ENCODE results near the gene GSN.

GSN gene

GRCh38 chr9:121350993-121351561 lies 83.1 kb downstream of the GSN start:
- no peak for DNase-seq (ENCODE audit: low read depth, low spot score)

DNA sequence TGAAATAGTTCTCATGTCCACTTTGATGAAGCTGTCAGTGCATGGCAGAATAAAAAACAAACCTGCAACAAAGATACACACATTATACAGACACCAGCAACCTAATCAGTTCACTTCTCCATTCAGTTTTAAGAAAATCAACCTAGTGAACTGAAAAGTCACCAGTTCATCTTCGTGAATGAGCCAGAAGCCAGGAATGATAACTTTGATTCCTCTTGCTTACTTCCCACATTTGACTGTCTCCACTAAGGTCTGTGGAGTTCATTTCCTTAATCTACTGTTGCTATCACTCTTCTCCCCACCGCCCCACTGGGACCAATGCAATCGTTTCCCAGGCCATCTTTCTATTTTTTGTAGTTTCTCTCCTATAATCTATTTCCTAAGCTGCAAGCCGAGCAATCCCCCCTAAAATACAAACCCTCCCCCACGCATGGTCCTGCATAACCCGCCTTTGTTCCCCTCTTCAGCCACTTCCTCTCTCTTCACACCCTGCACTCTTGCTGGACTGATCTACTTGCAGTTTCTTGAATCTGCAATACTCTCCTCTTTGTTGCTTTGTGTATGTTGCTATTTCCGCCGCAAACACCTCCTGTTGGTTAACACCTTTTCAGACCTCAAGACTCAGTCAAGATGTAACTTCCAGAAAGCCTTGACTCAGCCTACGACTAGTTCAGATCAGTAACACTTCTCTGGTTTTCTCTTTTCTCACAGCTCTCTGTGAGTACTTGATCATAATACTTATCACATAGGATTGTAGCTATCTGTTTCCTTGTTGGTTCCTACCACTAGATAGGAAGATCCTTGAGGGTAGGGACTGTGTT lies 85.5 kb downstream of the GSN start:
- no peak for DNase-seq (ENCODE audit: low read depth, low spot score)

GRCh38 chr9:121354141-121354540 lies 86.2 kb downstream of the GSN start:
- no peak for DNase-seq (ENCODE audit: low read depth, low spot score)

DNA sequence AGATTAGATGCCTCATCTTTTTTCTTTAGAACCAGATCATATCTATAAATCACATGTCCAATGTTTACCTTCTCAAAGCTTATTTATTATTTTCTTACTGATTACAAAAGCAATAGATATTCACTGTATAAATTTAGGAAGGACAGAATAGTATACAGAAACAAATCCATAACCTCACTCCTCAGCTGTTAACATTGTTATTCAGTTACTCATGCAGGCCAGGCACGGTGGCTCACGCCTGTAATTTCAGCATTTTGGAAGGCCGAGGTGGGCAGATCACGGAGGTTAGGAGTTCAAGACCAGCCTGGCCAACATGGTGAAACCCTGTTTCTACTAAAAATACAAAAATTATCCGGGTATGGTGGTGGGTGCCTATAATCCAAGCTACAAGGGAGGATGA lies 86.8 kb downstream of the GSN start:
- DNase-seq (ENCODE audit: low read depth, low spot score), result no peak

DNA sequence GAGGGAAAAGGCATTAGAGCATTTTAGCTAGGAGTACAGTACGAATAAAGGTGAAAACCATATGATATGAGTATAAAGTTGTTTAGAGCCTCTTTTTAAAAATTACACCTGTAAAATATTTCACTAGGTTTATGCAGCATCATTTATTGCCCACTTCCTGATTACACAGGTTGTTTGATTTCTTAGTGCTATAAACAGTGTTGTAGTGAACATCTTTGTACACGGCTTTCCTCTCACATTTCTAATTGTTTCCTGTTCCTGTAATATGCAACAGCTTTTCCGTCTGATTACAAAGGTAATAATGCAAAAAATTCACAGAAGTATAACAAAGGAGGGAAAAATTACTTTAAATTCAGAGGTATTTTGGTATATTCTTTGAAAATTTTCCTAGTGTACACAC lies 89.0 kb downstream of the GSN start:
- DNase-seq (ENCODE audit: low read depth, low spot score), result no peak

- no peak for DNase-seq (ENCODE audit: low read depth, low spot score)
Observed at GRCh38 chr9:121358751-121359150, 90.8 kb downstream of the GSN start.

DNA sequence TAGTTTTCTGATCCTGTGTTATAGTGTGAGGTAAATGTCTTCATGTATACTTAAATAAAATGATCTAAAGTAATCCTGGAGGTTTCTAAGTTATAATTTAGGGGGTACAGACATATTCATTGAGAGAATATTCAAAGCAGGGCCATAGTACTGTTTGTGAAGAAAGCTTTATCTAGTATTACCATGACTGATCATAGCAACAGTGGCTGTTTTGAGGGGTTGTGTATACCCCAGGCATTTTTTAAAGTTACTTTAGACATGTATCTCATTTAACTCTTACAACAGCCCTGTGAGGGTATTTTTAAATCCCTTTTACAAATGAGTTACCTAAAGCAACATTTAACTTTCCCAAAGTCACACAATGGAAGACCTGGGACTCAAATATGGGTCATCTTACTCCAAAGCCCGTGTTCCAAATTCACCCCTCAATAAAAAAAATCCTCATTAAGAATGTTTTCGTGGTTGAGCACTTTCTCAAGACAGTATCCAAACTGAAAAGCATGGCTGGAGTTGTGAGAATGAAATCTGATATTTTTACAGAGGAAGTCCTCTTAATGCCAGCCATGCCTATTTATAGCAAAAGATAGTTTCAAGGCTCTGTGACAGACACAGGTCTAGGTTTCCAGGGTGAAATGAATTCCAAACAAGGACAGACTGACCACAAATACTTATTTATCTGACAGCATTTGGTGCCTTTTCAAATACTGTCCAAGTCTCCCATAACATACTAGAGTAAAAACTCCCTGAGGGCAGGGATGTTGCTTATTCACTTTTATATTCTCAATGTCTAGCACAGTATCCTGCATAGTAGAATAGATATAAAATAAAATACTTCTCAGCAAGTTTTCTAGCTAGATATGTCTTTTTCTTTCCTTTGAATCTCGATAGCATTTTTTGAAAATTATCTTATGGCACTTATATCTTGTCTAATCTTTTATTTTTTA lies 91.7 kb downstream of the GSN start:
- DNase-seq (ENCODE audit: low read depth, low spot score), result no peak

GRCh38 chr9:121360601-121361374 lies 92.8 kb downstream of the GSN start:
- no peak for DNase-seq (ENCODE audit: low read depth, low spot score)

- DNase-seq (ENCODE audit: low read depth, low spot score), result no peak
Observed at GRCh38 chr9:121362813-121363621, 95.1 kb downstream of the GSN start.

DNA sequence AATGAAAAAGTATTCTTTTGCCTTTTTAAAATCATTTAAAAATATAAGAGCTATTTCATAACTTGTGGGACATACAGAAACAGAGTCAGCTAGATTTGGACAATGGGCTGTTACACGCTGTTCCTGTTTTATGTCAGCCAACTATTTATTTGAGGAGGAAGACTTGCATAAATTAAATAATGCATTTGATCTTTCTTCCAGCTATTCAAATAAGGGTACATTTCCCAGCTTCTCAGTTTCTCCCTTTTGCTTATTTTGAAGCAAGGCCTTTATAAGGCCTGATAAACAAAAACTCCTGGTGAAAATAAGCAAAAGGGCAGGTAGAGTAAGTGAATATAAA lies 95.6 kb downstream of the GSN start:
- no peak for DNase-seq (ENCODE audit: low read depth, low spot score)

DNA sequence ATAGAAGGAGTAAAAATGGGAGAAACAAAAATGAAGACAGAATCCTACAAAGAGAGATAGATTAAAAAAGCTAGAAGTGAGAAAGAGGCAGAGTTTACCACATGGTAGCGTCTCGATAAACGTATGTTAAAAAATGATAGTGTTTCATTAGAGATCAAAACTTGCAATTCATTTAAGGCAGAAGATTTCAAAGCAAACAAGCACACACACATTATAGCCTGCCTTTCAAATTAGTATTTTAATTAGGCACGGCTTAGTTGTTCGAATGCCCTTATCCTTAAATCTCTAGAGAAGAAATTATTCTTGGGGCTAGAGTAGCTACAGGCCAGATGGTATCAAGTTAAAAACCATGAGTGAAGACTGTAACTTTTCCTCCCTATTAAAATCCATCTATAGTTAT lies 96.1 kb downstream of the GSN start:
- DNase-seq (ENCODE audit: low read depth, low spot score), result no peak

DNA sequence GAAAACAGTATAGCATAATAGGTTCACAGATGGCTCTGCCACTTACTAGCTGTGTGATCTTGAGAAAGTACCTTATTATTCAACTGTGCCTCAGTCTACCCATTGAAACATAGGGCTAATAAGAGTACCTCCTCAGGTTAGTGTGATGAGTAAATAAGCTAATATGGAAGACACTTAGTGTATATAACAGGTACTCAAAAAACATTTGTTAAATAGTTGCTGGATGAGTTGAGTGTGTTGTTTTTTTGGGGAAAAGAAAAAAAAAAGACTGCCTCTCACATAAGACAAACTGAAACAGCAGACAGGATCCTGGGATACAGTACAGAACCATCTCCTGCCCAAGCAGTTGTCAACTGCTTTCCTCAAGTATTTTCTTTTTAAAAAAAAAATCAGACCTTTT lies 96.9 kb downstream of the GSN start:
- no peak for DNase-seq (ENCODE audit: low read depth, low spot score)

DNA sequence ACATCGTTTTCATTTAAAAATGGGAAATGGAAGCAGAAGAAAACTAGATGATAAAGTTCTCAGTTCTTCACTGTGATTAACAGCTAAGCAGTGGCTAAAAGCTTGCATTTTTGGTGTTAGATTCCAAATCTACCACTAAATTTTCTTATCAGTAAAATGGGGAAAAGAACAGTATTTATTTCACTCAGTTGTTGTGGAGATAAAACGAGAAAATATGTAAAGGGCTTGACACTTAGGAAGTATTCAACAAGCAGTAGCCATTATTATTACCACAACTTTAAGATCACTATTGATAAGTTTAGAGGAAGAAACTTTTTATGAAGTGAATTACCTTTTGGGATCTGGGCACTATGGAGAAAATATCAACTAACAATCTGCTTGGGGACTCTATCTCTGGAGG lies 97.6 kb downstream of the GSN start:
- DNase-seq (ENCODE audit: low read depth, low spot score), result no peak

- no peak for DNase-seq (ENCODE audit: low read depth, low spot score)
Observed at GRCh38 chr9:121366611-121367192, 98.7 kb downstream of the GSN start.

DNA sequence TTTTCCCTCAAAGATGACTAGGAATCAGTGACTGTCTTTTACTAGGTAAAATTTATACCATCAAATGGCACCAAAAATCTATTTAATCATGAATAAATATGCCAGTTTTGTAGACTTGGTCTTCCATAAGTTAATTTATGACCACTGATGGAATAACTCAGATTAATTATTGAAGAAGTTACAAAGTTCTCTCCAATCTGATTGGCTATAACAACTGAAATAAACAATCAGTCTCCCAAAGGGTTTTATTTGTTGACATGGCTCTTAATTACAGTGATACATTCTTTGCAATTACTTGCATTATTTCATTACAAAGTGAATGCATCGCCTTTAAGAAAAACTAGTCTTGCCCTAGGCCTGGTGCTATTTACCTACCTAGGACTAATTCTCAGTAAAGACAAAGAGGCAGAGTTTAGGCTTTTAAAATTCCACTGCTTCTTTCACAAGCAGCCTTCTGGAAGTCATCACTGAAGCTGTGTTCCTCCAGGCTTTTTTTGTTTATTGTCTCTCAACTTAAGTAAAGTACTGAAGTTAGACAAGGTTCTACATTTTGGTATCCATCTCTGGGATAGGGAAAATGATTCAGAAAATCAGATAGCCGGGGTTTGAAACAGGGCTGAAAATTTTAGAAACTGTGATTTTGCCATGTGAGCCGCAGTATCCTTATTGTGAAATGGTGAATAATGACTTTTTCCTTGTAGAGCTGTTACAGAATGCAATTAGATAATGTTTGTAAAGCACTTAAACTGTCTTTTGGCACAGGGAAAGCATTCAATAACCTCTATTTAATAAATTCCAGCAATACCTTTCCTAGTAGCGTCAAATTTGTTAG lies 99.6 kb downstream of the GSN start:
- no peak for DNase-seq (ENCODE audit: low read depth, low spot score)

DNA sequence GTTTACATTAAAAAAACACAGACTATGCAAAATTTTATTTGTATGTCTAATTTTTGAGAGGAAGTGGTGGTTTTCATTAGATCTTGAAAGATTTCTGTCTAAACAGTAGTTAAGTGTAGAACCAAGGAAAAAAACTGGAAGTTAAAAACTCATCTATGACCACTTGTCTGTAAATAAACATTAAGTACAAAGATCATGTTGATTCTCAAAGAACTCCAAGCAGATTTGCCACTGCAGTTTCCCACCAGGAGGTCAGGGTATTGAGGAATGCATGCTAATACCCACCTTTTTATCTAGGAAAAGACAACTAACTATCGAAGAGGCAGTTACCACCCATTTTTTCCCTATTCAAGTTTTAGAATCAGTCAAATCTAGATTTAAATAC lies 100.2 kb downstream of the GSN start:
- DNase-seq (ENCODE audit: low read depth, low spot score), result no peak

DNA sequence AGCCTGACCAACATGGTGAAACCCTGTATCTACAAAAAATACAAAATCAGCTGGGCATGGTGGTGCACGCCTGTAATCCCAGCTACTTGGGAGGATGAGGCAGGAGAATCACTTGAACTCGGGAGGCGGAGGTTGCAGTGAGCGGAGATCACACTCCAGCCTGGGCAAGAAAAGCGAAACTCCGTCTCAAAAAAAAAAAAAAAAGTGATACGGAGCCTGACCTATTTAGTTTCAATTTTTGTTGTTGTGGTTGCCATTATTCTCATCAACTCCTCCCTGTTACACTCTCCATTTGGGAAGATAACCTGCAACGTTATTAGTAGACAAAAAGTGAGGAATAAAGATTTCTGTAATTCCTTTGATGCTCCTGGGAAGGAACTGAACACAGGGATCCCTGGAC lies 100.8 kb downstream of the GSN start:
- no peak for DNase-seq (ENCODE audit: low read depth, low spot score)

DNA sequence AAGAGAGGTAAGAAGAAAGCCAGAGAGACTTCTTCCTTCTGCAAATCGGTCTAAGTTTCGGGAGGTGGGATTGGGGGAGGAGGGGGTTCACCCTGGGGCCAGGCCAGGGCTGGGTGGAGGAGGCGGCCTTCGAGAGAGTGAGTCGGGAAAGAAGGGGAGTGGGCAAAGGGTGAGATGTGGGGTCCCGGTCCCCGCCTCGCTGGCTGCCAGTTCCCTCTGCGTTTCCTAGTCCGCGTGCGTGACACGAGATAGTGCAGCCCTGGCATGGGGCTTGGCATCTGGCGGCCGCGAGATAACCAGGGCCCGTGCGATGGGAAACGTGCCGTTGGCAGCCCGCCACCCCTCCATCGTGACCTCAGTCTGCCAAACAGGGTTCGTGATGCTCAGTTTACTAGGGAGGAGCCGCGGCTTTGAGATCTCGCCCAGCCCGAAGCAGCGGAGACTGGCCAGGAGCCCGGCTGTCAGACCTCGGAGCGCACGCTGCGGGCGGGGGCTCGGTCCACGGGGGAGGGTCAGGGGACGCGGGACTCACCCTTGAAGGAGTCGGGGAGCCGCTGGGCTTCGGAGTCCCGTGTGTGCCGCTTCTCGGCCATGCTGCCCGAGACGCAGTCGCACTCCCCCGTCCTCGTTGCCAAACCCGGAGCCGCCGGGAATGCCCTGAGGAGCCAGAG lies 101.8 kb downstream of the GSN start, which contains the start of gene STOM:
TSS of gene STOM (minus strand) at position 656 of the 671 bp plus-strand sequence. CDS start at position 593, 63 bp downstream.
- no peak for DNase-seq (ENCODE audit: low read depth, low spot score)

- DNase-seq (ENCODE audit: low read depth, low spot score), result no peak
Observed at GRCh38 chr9:121371495-121372061, 103.6 kb downstream of the GSN start.
